GM23338 (cell line): ENCODE results near the gene IL17RB. TPM values are rescaled to one million over a fixed set of nuclear protein-coding genes. Genes with fewer than 3 reads are reported as not detected.
A peak's percentile ranks its signal among the peaks of the same experiment; 100 is the strongest.

Source experiments
- ATAC-seq: fragments of 200-7000 bp; cut with Tn5 transposase; 3 replicates; pipeline ENCODE4 v1.9.1; 2020
- DNase-seq: peaks from one replicate; pipeline ENCODE4 v3.0.0-alpha.2; 2015; ENCODE audit warnings: low spot score
- H2AFZ ChIP-seq: fragments of 200-600 bp; sonication (generic); 2 replicates; pipeline ENCODE4 v1.8.0; 2016; ENCODE audit warnings: antibody characterized with exemption, mild to moderate bottlenecking, moderate library complexity
- H3F3A ChIP-seq: fragments of 200-600 bp; sonication (generic); replicated peaks from 2 replicates; pipeline ENCODE4 v1.8.0; 2017; ENCODE audit warnings: antibody characterized with exemption, mixed run types, low read depth
- H3K27ac ChIP-seq: fragments of 200-600 bp; sonication (generic); 2 replicates; pipeline ENCODE4 v1.6.1; 2016; ENCODE audit warnings: low read depth
- H3K27me3 ChIP-seq: fragments of 200-600 bp; sonication (generic); 2 replicates; pipeline ENCODE4 v1.8.0; 2016; ENCODE audit warnings: mild to moderate bottlenecking, mixed run types, moderate library complexity; ENCODE audit not compliant: insufficient read depth
- H3K36me3 ChIP-seq: fragments of 200-600 bp; sonication (generic); 2 replicates; pipeline ENCODE4 v1.8.0; 2016; ENCODE audit warnings: mild to moderate bottlenecking; ENCODE audit not compliant: insufficient read depth
- H3K4me1 ChIP-seq: fragments of 200-600 bp; sonication (generic); 2 replicates; pipeline ENCODE4 v1.8.0; 2016; ENCODE audit warnings: mild to moderate bottlenecking, moderate library complexity; ENCODE audit not compliant: insufficient read depth
- H3K4me2 ChIP-seq: fragments of 200-600 bp; sonication (generic); 2 replicates; pipeline ENCODE4 v1.7.1; 2017; ENCODE audit warnings: mixed run types
- H3K4me3 ChIP-seq: fragments of 200-600 bp; sonication (generic); 2 replicates; pipeline ENCODE4 v1.6.1; 2016; ENCODE audit warnings: mixed run types
- H3K79me2 ChIP-seq: fragments of 200-600 bp; sonication (generic); replicated peaks from 2 replicates; pipeline ENCODE4 v1.8.0; 2017; ENCODE audit warnings: mild to moderate bottlenecking; ENCODE audit not compliant: insufficient read depth
- H3K9me2 ChIP-seq: fragments of 200-600 bp; sonication (generic); 2 replicates; pipeline ENCODE4 v1.8.0; 2017; ENCODE audit not compliant: insufficient read depth
- H4K20me1 ChIP-seq: fragments of 200-600 bp; sonication (generic); replicated peaks from 2 replicates; pipeline ENCODE4 v1.8.0; 2017; ENCODE audit warnings: mild to moderate bottlenecking; ENCODE audit not compliant: insufficient read depth
- H3K27ac Mint-ChIP-seq: 2 replicates; pipeline ENCODE4 v1.8.0; 2020; ENCODE audit warnings: inconsistent platforms, mild to moderate bottlenecking, moderate library complexity, mixed read lengths
- H3K27me3 Mint-ChIP-seq: 3 replicates; pipeline ENCODE4 v1.8.0; 2022; ENCODE audit warnings: low read depth, mild to moderate bottlenecking, moderate library complexity, mixed read lengths, inconsistent platforms; ENCODE audit not compliant: insufficient read depth, poor library complexity
- H3K36me3 Mint-ChIP-seq: 3 replicates; pipeline ENCODE4 v1.8.0; 2021; ENCODE audit warnings: low read depth, mild to moderate bottlenecking, inconsistent platforms, moderate library complexity, mixed read lengths
- H3K4me1 Mint-ChIP-seq: 3 replicates; pipeline ENCODE4 v1.8.0; 2020; ENCODE audit warnings: mild to moderate bottlenecking, inconsistent platforms, mixed read lengths
- H3K4me3 Mint-ChIP-seq: 3 replicates; pipeline ENCODE4 v1.8.0; 2021; ENCODE audit warnings: moderate library complexity, mild to moderate bottlenecking, inconsistent platforms, mixed read lengths
- H3K9me3 Mint-ChIP-seq: 3 replicates; pipeline ENCODE4 v1.8.0; 2020; ENCODE audit warnings: moderate library complexity, mild to moderate bottlenecking, inconsistent platforms, mixed read lengths
- CREB1 ChIP-seq: fragments of 250-450 bp; sonication (Bioruptor Pico); IDR thresholded peaks from 2 replicates; pipeline ENCODE4 v1.5.0; 2020; ENCODE audit warnings: low read depth, mild to moderate bottlenecking, moderate library complexity
- EZH2 ChIP-seq: fragments of 200-600 bp; sonication (generic); IDR thresholded peaks from one replicate; pipeline ENCODE4 v1.8.0; 2017; ENCODE audit warnings: antibody characterized with exemption, mild to moderate bottlenecking, low read depth; ENCODE audit not compliant: unreplicated experiment
- EZH2phosphoT487 ChIP-seq: fragments of 200-600 bp; sonication (generic); IDR thresholded peaks from one replicate; pipeline ENCODE4 v1.8.1; 2018; ENCODE audit warnings: antibody characterized with exemption; ENCODE audit not compliant: unreplicated experiment
- JUNB ChIP-seq: IDR thresholded peaks from one replicate; pipeline ENCODE4 v1.6.1; 2016; ENCODE audit warnings: antibody characterized with exemption; ENCODE audit not compliant: unreplicated experiment
- NANOG ChIP-seq: IDR thresholded peaks from 2 replicates; pipeline ENCODE4 v1.6.1; 2016; ENCODE audit warnings: antibody characterized with exemption, borderline replicate concordance
- POLR2AphosphoS5 ChIP-seq: IDR thresholded peaks from 2 replicates; pipeline ENCODE4 v1.6.1; 2016; ENCODE audit warnings: antibody characterized with exemption, low read depth
- STAT1 ChIP-seq: IDR thresholded peaks from one replicate; pipeline ENCODE4 v1.6.1; 2016; ENCODE audit warnings: antibody characterized with exemption; ENCODE audit not compliant: unreplicated experiment
- ZNF114 ChIP-seq: fragments of 250-450 bp; sonication (Bioruptor Pico); IDR thresholded peaks from 2 replicates; pipeline ENCODE4 v1.5.0; 2020; ENCODE audit warnings: mild to moderate bottlenecking, moderate library complexity
- ZNF331 ChIP-seq: fragments of 250-450 bp; sonication (Bioruptor Pico); IDR thresholded peaks from 2 replicates; pipeline ENCODE4 v1.5.0; 2020; ENCODE audit warnings: low read depth, mild to moderate bottlenecking, moderate library complexity
- polyA plus RNA-seq: library from polyadenylated mRNA; unstranded; fragments of >200 nt; fragmentation: Nextera tagmentation; extraction: Ambion mirVana; gene quantifications from 2 replicates; pipeline ENCODE4 v1.2.1, GENCODE V29; 2016
- total RNA-seq: library from RNA; depleted of rRNA; stranded (reverse); fragments of >200 nt; shearing (Covaris generic); gene quantifications from 2 replicates; pipeline ENCODE4 v1.2.3, GENCODE V29; 2014
- TF ChIP-seq, protein P1 (sequence below): IDR thresholded peaks from one replicate; pipeline ENCODE4 v1.6.1; 2018; ENCODE audit warnings: antibody characterized with exemption; ENCODE audit not compliant: unreplicated experiment
- TF ChIP-seq, protein P2 (sequence below): fragments of 250-450 bp; sonication (Bioruptor Pico); IDR thresholded peaks from 2 replicates; pipeline ENCODE4 v1.5.0; 2020; ENCODE audit warnings: mild to moderate bottlenecking, moderate library complexity
- TF ChIP-seq, protein P3 (sequence below), 2 experiments: fragments of 200-600 bp in 1 of 2; sonication (generic) in 1 of 2; conservative IDR thresholded peaks; 2 replicates each; pipeline versions ENCODE4 v1.5.1 to v1.6.1; 2016 to 2017; ENCODE audit warnings: antibody characterized with exemption in 2 of 2, low read depth in 2 of 2, mild to moderate bottlenecking in 2 of 2, moderate library complexity in 1 of 2
- TF ChIP-seq, protein P4 (sequence below): IDR thresholded peaks from 2 replicates; pipeline ENCODE4 v1.6.1; 2016; ENCODE audit warnings: antibody characterized with exemption

The IL17RB gene
- total and polyA plus RNA-seq, 2 experiments from 2014 or later: 5.7 to 6.9 TPM

DNA sequence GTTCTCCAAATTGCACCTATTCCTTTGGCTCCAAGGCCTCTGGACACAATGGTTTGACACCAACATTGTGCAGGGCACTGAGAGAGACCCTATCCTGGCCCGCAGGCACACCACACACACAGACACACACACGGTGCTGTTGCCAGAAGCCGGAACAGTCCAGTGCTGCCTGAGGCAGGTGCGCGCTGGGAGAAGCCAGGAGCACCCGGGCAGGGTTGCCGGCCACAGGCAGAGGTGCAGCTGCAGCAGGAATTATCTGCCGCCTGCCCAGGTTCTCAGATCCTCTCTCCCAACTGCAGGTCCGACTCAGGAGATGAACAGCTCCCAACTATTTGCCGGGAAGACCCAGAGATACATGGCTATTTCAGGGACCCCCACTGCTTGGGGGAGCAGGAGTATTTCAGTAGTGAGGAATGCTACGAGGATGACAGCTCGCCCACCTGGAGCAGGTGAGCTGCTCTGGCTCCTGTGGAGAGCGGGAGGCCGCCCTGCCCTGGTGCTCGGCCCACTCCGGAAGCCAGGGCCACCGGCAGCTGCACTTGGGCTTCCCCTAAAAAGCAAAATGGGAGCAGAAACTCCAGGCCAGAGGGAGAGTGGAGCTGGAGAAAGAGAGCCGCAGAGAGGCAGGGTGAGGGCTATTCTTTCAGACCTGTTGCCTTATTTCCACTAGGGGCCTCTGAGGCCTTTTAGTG is 43.1 kb upstream of the IL17RB start:
- Histone ChIP-seq H3K27ac (no peak overlapping the region), H3K27me3 (no peaks in the 10 kb centered on the region), H3F3A (no peaks in the 10 kb centered on the region), H4K20me1 (no peaks in the 10 kb centered on the region), H3K36me3 (no peaks in the 10 kb centered on the region), H3K4me2 (no peak overlapping the region), H3K4me3 (no peak overlapping the region), H2AFZ (no peak overlapping the region), H3K9me2 (no peaks in the 10 kb centered on the region), H3K79me2 (no peaks in the 10 kb centered on the region), H3K4me1 (no peaks in the 10 kb centered on the region)
- Mint-ChIP-seq H3K27me3 (peaks cover 7% of the 10 kb centered on the region), H3K27ac (no peak overlapping the region), H3K36me3 (no peaks in the 10 kb centered on the region), H3K9me3 (no peaks in the 10 kb centered on the region), H3K4me1 (peaks cover 16% of the 10 kb centered on the region), H3K4me3 (no peak overlapping the region)
- no peak for TF ChIP-seq POLR2AphosphoS5
- TF ChIP-seq STAT1: no peak
- TF ChIP-seq, protein P1, sequence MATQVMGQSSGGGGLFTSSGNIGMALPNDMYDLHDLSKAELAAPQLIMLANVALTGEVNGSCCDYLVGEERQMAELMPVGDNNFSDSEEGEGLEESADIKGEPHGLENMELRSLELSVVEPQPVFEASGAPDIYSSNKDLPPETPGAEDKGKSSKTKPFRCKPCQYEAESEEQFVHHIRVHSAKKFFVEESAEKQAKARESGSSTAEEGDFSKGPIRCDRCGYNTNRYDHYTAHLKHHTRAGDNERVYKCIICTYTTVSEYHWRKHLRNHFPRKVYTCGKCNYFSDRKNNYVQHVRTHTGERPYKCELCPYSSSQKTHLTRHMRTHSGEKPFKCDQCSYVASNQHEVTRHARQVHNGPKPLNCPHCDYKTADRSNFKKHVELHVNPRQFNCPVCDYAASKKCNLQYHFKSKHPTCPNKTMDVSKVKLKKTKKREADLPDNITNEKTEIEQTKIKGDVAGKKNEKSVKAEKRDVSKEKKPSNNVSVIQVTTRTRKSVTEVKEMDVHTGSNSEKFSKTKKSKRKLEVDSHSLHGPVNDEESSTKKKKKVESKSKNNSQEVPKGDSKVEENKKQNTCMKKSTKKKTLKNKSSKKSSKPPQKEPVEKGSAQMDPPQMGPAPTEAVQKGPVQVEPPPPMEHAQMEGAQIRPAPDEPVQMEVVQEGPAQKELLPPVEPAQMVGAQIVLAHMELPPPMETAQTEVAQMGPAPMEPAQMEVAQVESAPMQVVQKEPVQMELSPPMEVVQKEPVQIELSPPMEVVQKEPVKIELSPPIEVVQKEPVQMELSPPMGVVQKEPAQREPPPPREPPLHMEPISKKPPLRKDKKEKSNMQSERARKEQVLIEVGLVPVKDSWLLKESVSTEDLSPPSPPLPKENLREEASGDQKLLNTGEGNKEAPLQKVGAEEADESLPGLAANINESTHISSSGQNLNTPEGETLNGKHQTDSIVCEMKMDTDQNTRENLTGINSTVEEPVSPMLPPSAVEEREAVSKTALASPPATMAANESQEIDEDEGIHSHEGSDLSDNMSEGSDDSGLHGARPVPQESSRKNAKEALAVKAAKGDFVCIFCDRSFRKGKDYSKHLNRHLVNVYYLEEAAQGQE: no peak
- no peak for TF ChIP-seq ZNF114 (CRISPR knock-in tag)
- TF ChIP-seq EZH2: no peak
- TF ChIP-seq, protein P2, sequence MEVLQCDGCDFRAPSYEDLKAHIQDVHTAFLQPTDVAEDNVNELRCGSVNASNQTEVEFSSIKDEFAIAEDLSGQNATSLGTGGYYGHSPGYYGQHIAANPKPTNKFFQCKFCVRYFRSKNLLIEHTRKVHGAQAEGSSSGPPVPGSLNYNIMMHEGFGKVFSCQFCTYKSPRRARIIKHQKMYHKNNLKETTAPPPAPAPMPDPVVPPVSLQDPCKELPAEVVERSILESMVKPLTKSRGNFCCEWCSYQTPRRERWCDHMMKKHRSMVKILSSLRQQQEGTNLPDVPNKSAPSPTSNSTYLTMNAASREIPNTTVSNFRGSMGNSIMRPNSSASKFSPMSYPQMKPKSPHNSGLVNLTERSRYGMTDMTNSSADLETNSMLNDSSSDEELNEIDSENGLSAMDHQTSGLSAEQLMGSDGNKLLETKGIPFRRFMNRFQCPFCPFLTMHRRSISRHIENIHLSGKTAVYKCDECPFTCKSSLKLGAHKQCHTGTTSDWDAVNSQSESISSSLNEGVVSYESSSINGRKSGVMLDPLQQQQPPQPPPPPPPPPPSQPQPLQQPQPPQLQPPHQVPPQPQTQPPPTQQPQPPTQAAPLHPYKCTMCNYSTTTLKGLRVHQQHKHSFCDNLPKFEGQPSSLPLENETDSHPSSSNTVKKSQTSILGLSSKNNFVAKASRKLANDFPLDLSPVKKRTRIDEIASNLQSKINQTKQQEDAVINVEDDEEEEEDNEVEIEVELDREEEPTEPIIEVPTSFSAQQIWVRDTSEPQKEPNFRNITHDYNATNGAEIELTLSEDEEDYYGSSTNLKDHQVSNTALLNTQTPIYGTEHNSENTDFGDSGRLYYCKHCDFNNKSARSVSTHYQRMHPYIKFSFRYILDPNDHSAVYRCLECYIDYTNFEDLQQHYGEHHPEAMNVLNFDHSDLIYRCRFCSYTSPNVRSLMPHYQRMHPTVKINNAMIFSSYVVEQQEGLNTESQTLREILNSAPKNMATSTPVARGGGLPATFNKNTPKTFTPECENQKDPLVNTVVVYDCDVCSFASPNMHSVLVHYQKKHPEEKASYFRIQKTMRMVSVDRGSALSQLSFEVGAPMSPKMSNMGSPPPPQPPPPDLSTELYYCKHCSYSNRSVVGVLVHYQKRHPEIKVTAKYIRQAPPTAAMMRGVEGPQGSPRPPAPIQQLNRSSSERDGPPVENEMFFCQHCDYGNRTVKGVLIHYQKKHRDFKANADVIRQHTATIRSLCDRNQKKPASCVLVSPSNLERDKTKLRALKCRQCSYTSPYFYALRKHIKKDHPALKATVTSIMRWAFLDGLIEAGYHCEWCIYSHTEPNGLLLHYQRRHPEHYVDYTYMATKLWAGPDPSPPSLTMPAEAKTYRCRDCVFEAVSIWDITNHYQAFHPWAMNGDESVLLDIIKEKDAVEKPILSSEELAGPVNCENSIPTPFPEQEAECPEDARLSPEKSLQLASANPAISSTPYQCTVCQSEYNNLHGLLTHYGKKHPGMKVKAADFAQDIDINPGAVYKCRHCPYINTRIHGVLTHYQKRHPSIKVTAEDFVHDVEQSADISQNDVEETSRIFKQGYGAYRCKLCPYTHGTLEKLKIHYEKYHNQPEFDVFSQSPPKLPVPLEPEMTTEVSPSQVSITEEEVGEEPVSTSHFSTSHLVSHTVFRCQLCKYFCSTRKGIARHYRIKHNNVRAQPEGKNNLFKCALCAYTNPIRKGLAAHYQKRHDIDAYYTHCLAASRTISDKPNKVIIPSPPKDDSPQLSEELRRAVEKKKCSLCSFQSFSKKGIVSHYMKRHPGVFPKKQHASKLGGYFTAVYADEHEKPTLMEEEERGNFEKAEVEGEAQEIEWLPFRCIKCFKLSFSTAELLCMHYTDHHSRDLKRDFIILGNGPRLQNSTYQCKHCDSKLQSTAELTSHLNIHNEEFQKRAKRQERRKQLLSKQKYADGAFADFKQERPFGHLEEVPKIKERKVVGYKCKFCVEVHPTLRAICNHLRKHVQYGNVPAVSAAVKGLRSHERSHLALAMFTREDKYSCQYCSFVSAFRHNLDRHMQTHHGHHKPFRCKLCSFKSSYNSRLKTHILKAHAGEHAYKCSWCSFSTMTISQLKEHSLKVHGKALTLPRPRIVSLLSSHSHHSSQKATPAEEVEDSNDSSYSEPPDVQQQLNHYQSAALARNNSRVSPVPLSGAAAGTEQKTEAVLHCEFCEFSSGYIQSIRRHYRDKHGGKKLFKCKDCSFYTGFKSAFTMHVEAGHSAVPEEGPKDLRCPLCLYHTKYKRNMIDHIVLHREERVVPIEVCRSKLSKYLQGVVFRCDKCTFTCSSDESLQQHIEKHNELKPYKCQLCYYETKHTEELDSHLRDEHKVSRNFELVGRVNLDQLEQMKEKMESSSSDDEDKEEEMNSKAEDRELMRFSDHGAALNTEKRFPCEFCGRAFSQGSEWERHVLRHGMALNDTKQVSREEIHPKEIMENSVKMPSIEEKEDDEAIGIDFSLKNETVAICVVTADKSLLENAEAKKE: no peak
- no peak for TF ChIP-seq ZNF331 (CRISPR knock-in tag)
- no peak for TF ChIP-seq NANOG
- TF ChIP-seq, protein P3, sequence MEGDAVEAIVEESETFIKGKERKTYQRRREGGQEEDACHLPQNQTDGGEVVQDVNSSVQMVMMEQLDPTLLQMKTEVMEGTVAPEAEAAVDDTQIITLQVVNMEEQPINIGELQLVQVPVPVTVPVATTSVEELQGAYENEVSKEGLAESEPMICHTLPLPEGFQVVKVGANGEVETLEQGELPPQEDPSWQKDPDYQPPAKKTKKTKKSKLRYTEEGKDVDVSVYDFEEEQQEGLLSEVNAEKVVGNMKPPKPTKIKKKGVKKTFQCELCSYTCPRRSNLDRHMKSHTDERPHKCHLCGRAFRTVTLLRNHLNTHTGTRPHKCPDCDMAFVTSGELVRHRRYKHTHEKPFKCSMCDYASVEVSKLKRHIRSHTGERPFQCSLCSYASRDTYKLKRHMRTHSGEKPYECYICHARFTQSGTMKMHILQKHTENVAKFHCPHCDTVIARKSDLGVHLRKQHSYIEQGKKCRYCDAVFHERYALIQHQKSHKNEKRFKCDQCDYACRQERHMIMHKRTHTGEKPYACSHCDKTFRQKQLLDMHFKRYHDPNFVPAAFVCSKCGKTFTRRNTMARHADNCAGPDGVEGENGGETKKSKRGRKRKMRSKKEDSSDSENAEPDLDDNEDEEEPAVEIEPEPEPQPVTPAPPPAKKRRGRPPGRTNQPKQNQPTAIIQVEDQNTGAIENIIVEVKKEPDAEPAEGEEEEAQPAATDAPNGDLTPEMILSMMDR (conservative IDR thresholded peaks at IDR 0.05; ENCODE audit: low read depth in 2 of 2): no peak
- no peak for TF ChIP-seq EZH2phosphoT487
- TF ChIP-seq JUNB: no peak
- TF ChIP-seq, protein P4, sequence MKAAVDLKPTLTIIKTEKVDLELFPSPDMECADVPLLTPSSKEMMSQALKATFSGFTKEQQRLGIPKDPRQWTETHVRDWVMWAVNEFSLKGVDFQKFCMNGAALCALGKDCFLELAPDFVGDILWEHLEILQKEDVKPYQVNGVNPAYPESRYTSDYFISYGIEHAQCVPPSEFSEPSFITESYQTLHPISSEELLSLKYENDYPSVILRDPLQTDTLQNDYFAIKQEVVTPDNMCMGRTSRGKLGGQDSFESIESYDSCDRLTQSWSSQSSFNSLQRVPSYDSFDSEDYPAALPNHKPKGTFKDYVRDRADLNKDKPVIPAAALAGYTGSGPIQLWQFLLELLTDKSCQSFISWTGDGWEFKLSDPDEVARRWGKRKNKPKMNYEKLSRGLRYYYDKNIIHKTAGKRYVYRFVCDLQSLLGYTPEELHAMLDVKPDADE: no peak
- TF ChIP-seq CREB1 (CRISPR knock-in tag): no peak
- ATAC-seq (peak; percentile 50), DNase-seq (peak; percentile 21)
